H9 (cell line): ENCODE measurements around the gene FBXO17. TPM values are rescaled to one million over a fixed set of nuclear protein-coding genes. Genes with fewer than 3 reads are reported as not detected.

Experiments
- DNase-seq: peaks from one replicate; pipeline ENCODE4 v3.0.0-alpha.2; 2017
- H2AFZ ChIP-seq: one replicate; pipeline ENCODE4 v1.6.1; 2013; ENCODE audit warnings: mild to moderate bottlenecking, low read length, control low read depth, moderate library complexity
- H2AK5ac ChIP-seq: 2 replicates; pipeline ENCODE4 v1.6.1; 2013; ENCODE audit warnings: low read length, control low read depth, mixed read lengths; ENCODE audit not compliant: insufficient read length
- H2BK120ac ChIP-seq: one replicate; pipeline ENCODE4 v1.6.1; 2013; ENCODE audit warnings: low read depth, mild to moderate bottlenecking, low read length, control low read depth, inconsistent platforms; ENCODE audit not compliant: poor library complexity, severe bottlenecking
- H2BK12ac ChIP-seq: 2 replicates; pipeline ENCODE4 v1.6.1; 2013; ENCODE audit warnings: low read length, control low read depth, mixed read lengths, low read depth; ENCODE audit not compliant: insufficient read length
- H2BK15ac ChIP-seq: 2 replicates; pipeline ENCODE4 v1.6.1; 2013; ENCODE audit warnings: low read depth, low read length, control low read depth
- H2BK20ac ChIP-seq: one replicate; pipeline ENCODE4 v1.6.1; 2013; ENCODE audit warnings: low read depth, mild to moderate bottlenecking, low read length, control low read depth, inconsistent platforms; ENCODE audit not compliant: poor library complexity, severe bottlenecking
- H2BK5ac ChIP-seq: 2 replicates; pipeline ENCODE4 v1.6.1; 2013; ENCODE audit warnings: low read length, control low read depth, mixed read lengths; ENCODE audit not compliant: insufficient read length
- H3K14ac ChIP-seq: 2 replicates; pipeline ENCODE4 v1.6.1; 2013; ENCODE audit warnings: low read length, control low read depth; ENCODE audit not compliant: insufficient read depth
- H3K18ac ChIP-seq: 2 replicates; pipeline ENCODE4 v1.6.1; 2013; ENCODE audit warnings: low read depth, mild to moderate bottlenecking, mixed read lengths, low read length, control low read depth; ENCODE audit not compliant: insufficient read length
- H3K23ac ChIP-seq: 2 replicates; pipeline ENCODE4 v1.6.1; 2013; ENCODE audit warnings: low read length, control low read depth, mixed read lengths, low read depth; ENCODE audit not compliant: insufficient read length
- H3K23me2 ChIP-seq: 2 replicates; pipeline ENCODE4 v1.6.1; 2013; ENCODE audit warnings: low read depth, mild to moderate bottlenecking, mixed read lengths, low read length, control low read depth; ENCODE audit not compliant: insufficient read length, poor library complexity, severe bottlenecking
- H3K27ac ChIP-seq: 2 replicates; pipeline ENCODE4 v1.5.1; 2013; ENCODE audit warnings: low read length, control low read depth, mixed read lengths, low read depth; ENCODE audit not compliant: insufficient read length
- H3K27me3 ChIP-seq: 2 replicates; pipeline ENCODE4 v1.6.1; 2013; ENCODE audit warnings: low read length, control low read depth, inconsistent platforms; ENCODE audit not compliant: insufficient read depth
- H3K4ac ChIP-seq: 2 replicates; pipeline ENCODE4 v1.6.1; 2013; ENCODE audit warnings: low read depth, mild to moderate bottlenecking, control low read depth, inconsistent platforms, low read length, moderate library complexity
- H3K4me1 ChIP-seq: 2 replicates; pipeline ENCODE4 v1.6.1; 2013; ENCODE audit warnings: low read length, control low read depth, inconsistent platforms; ENCODE audit not compliant: insufficient read depth
- H3K4me2 ChIP-seq: 2 replicates; pipeline ENCODE4 v1.6.1; 2013; ENCODE audit warnings: low read length, control low read depth, mixed read lengths; ENCODE audit not compliant: insufficient read length, insufficient read depth
- H3K56ac ChIP-seq: 2 replicates; pipeline ENCODE4 v1.6.1; 2013; ENCODE audit warnings: low read depth, mild to moderate bottlenecking, mixed read lengths, low read length, control low read depth; ENCODE audit not compliant: insufficient read length
- H3K79me1 ChIP-seq: 2 replicates; pipeline ENCODE4 v1.6.1; 2013; ENCODE audit warnings: low read depth, mild to moderate bottlenecking, moderate library complexity, low read length, control low read depth, inconsistent platforms; ENCODE audit not compliant: insufficient read depth, poor library complexity, severe bottlenecking
- H3K79me2 ChIP-seq: 2 replicates; pipeline ENCODE4 v1.6.1; 2013; ENCODE audit warnings: low read length, control low read depth, inconsistent platforms; ENCODE audit not compliant: insufficient read depth
- H3K9ac ChIP-seq: 2 replicates; pipeline ENCODE4 v1.6.1; 2013; ENCODE audit warnings: low read length, control low read depth, mixed read lengths; ENCODE audit not compliant: insufficient read length; ENCODE audit errors: extremely low read depth
- H3K9me3 ChIP-seq: one replicate; pipeline ENCODE4 v1.6.1; 2013; ENCODE audit warnings: low read depth, low read length, inconsistent platforms; ENCODE audit not compliant: control insufficient read depth
- H3T11ph ChIP-seq: one replicate; pipeline ENCODE4 v1.6.1; 2013; ENCODE audit warnings: mild to moderate bottlenecking, low read length, control low read depth, inconsistent platforms
- H4K20me1 ChIP-seq: one replicate; pipeline ENCODE4 v1.6.1; 2013; ENCODE audit not compliant: control insufficient read depth, insufficient read length, insufficient read depth
- H4K5ac ChIP-seq: 2 replicates; pipeline ENCODE4 v1.6.1; 2013; ENCODE audit warnings: low read depth, mild to moderate bottlenecking, mixed read lengths, low read length, control low read depth; ENCODE audit not compliant: insufficient read length
- H4K8ac ChIP-seq: replicated peaks from 2 replicates; pipeline ENCODE4 v1.6.1; 2013; ENCODE audit warnings: low read length, control low read depth, mixed read lengths, low read depth; ENCODE audit not compliant: insufficient read length
- H4K91ac ChIP-seq: 2 replicates; pipeline ENCODE4 v1.6.1; 2013; ENCODE audit warnings: low read depth, mild to moderate bottlenecking, moderate library complexity, mixed read lengths, low read length, control low read depth; ENCODE audit not compliant: insufficient read length
- H3K27ac Mint-ChIP-seq, 3 experiments: 2 replicates in 2 of 3; 3 replicates in 1 of 3; pipeline ENCODE4 v1.8.0; 2020 to 2021; ENCODE audit warnings: mixed read lengths in 3 of 3, mild to moderate bottlenecking in 1 of 3, moderate library complexity in 1 of 3
- H3K27me3 Mint-ChIP-seq: 2 replicates; pipeline ENCODE4 v1.8.0; 2021; ENCODE audit warnings: low read depth, mild to moderate bottlenecking, moderate library complexity, mixed read lengths
- H3K36me3 Mint-ChIP-seq, 3 experiments: 2 replicates in 2 of 3; 3 replicates in 1 of 3; pipeline ENCODE4 v1.8.0; 2020 to 2021; ENCODE audit warnings: low read depth in 3 of 3, mixed read lengths in 3 of 3; ENCODE audit not compliant: insufficient read depth in 1 of 3
- H3K4me1 Mint-ChIP-seq, 2 experiments: 2 replicates each; pipeline ENCODE4 v1.8.0; 2020; ENCODE audit warnings: mixed read lengths in 2 of 2
- H3K4me3 Mint-ChIP-seq, 2 experiments: 2 replicates in 1 of 2; 3 replicates in 1 of 2; pipeline ENCODE4 v1.8.0; 2020 to 2021; ENCODE audit warnings: mild to moderate bottlenecking in 2 of 2, mixed read lengths in 2 of 2, moderate library complexity in 1 of 2
- H3K9me3 Mint-ChIP-seq, 2 experiments: 2 replicates in 1 of 2; 3 replicates in 1 of 2; pipeline ENCODE4 v1.8.0; 2020; ENCODE audit warnings: mild to moderate bottlenecking in 2 of 2, mixed read lengths in 2 of 2, moderate library complexity in 1 of 2
- WGBS: extraction: QIAGEN DNeasy Blood & Tissue Kit; methylation state at CpG from one replicate; pipeline ENCODE4 v1.1.7; 2013; ENCODE audit warnings: missing lambda C conversion rate, low lambda C conversion rate, mixed read lengths; ENCODE audit not compliant: insufficient read length; ENCODE audit errors: extremely low coverage; 5-methylcytosine and 5-hydroxymethylcytosine counted together
- total RNA-seq: library from RNA; stranded (reverse); gene quantifications from 2 replicates; pipeline ENCODE4 v1.2.1, GENCODE V29; 2021
- TF ChIP-seq, protein P1 (sequence below): fragments of 200-600 bp; sonication (generic); conservative IDR thresholded peaks from 3 replicates; pipeline ENCODE4 v1.8.0; 2021; ENCODE audit warnings: antibody characterized with exemption, mild to moderate bottlenecking

FBXO17 gene
- total RNA-seq, 1 experiment from 2014 or later, result 25.5 TPM

DNA sequence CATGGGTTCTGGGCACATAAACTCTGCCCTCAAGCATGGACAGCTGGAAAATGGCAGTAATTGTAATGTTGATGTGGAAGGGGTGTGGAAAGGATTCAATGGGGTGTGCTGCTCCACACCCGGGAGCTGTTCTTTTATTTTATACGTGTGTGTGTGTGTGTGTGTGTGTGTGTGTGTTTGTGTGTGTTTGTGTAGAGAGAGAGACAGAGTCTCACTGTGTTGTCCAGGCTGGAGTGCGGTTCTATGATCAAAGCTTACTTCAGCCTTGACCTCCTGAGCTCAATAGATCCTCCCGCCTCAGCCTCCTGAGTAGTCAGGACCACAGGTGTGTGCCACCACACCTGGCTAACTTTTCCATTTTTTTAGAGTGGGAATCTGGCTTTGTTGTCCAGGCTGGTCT lies 42.0 kb downstream of the FBXO17 start:
- Histone ChIP-seq H2BK120ac (no peak overlapping the region), H3K14ac (no peak overlapping the region), H2BK5ac (no peak overlapping the region), H3K9ac (no peak overlapping the region), H4K20me1 (no peaks in the 10 kb centered on the region), H3K18ac (no peak overlapping the region), H3K27ac (no peak overlapping the region), H3K4me1 (no peaks in the 10 kb centered on the region), H3K4ac (no peak overlapping the region), H3K27me3 (no peaks in the 10 kb centered on the region), H2AFZ (no peak overlapping the region), H3K23me2 (peaks cover 10% of the 10 kb centered on the region), H4K8ac (no peak overlapping the region), H3K4me2 (no peak overlapping the region), H3T11ph (no peak overlapping the region), H2BK20ac (no peak overlapping the region), H3K79me2 (peaks cover 11% of the 10 kb centered on the region; the same call in 1 of the 2 replicates), H3K9me3 (peaks cover 21% of the 10 kb centered on the region), H4K91ac (no peak overlapping the region), H3K56ac (no peak overlapping the region), H3K79me1 (peaks cover 2% of the 10 kb centered on the region), H2AK5ac (no peak overlapping the region), H4K5ac (no peak overlapping the region), H2BK15ac (no peak overlapping the region), H3K23ac (no peak overlapping the region), H2BK12ac (no peak overlapping the region)
- Mint-ChIP-seq H3K27me3 (peaks cover 18% of the 10 kb centered on the region), H3K27ac (peak overlapping the region in 1 of 3 experiments; percentile 28; a peak in 1 of 7 replicates), H3K9me3 (peaks cover 31 to 35% of the 10 kb centered on the region in 2 experiments), H3K36me3 (peaks cover 40 to 47% (median 46%) of the 10 kb centered on the region in 3 experiments), H3K4me1 (peaks cover 8 to 14% of the 10 kb centered on the region in 2 experiments), H3K4me3 (peak overlapping the region in 1 of 2 experiments; percentile 5; a peak in 1 of 5 replicates)
- TF ChIP-seq, protein P1, sequence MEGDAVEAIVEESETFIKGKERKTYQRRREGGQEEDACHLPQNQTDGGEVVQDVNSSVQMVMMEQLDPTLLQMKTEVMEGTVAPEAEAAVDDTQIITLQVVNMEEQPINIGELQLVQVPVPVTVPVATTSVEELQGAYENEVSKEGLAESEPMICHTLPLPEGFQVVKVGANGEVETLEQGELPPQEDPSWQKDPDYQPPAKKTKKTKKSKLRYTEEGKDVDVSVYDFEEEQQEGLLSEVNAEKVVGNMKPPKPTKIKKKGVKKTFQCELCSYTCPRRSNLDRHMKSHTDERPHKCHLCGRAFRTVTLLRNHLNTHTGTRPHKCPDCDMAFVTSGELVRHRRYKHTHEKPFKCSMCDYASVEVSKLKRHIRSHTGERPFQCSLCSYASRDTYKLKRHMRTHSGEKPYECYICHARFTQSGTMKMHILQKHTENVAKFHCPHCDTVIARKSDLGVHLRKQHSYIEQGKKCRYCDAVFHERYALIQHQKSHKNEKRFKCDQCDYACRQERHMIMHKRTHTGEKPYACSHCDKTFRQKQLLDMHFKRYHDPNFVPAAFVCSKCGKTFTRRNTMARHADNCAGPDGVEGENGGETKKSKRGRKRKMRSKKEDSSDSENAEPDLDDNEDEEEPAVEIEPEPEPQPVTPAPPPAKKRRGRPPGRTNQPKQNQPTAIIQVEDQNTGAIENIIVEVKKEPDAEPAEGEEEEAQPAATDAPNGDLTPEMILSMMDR, result no peak
- DNase-seq, result no peak
- WGBS, result no CpG with 5 or more reads among the region's 4 CpGs
